Cardiac muscle cell (in vitro differentiated cells and primary cell): Measurements from ENCODE around the gene COG5. TPM values are rescaled to one million over a fixed set of nuclear protein-coding genes. Genes with fewer than 3 reads are reported as not detected.

ENCODE experiments used
- DNase-seq, 2 donors: peaks; one replicate each; pipeline versions ENCODE4 v3.0.0 to v3.0.0-alpha.2; 2010 to 2017; ENCODE audit warnings: low read depth in 1 of 2, low spot score in 1 of 2
- H3K27ac ChIP-seq: fragments of 200-600 bp; sonication (generic); 2 replicates; pipeline ENCODE4 v1.5.1; 2016
- H3K27me3 ChIP-seq: fragments of 200-600 bp; sonication (generic); 2 replicates; pipeline ENCODE4 v1.6.0; 2016; ENCODE audit warnings: control low read depth
- H3K36me3 ChIP-seq: fragments of 200-600 bp; sonication (generic); 2 replicates; pipeline ENCODE4 v1.5.1; 2016; ENCODE audit warnings: control low read depth
- H3K4me1 ChIP-seq: fragments of 200-600 bp; sonication (generic); 2 replicates; pipeline ENCODE4 v1.8.1; 2017; ENCODE audit warnings: low read depth, mild to moderate bottlenecking, mixed run types
- H3K4me3 ChIP-seq: fragments of 200-600 bp; sonication (generic); 2 replicates; pipeline ENCODE4 v1.5.1; 2016; ENCODE audit warnings: mild to moderate bottlenecking
- H3K9me3 ChIP-seq: fragments of 200-600 bp; sonication (generic); 2 replicates; pipeline ENCODE4 v1.5.1; 2017; ENCODE audit warnings: low read depth, mild to moderate bottlenecking, control low read depth
- CTCF ChIP-seq: IDR thresholded peaks from 2 replicates; pipeline ENCODE4 v1.5.1; 2012; ENCODE audit warnings: low read depth, mild to moderate bottlenecking, low read length
- polyA plus RNA-seq: library from polyadenylated mRNA; unstranded; fragments of >200 nt; fragmentation: Nextera tagmentation; extraction: Ambion mirVana; gene quantifications from 2 replicates; pipeline ENCODE4 v1.2.1, GENCODE V29; 2016
- total RNA-seq: library from RNA; depleted of rRNA; stranded (reverse); fragments of >200 nt; gene quantifications from 2 replicates; pipeline ENCODE4 v1.2.3, GENCODE V29; 2016

Gene COG5
- total and polyA plus RNA-seq, 2 experiments from 2014 or later = 20.4 to 63.1 TPM

- Histone ChIP-seq H3K27ac (no peak overlapping the region), H3K9me3 (no peaks in the 10 kb centered on the region), H3K4me1 (peaks cover 10% of the 10 kb centered on the region), H3K4me3 (no peak overlapping the region), H3K36me3 (peaks cover 6% of the 10 kb centered on the region), H3K27me3 (no peaks in the 10 kb centered on the region)
- TF ChIP-seq CTCF = no peak
- DNase-seq = no peak
Observed at GRCh38 chr7:107234436-107234835, 329.3 kb downstream of the COG5 start.

- no peak for TF ChIP-seq CTCF
- H3K9me3 ChIP-seq = no peaks in the 10 kb centered on the region
- H3K4me1 ChIP-seq = peaks cover 10% of the 10 kb centered on the region
- H3K27me3 ChIP-seq = no peaks in the 10 kb centered on the region
- H3K4me3 ChIP-seq = no peak overlapping the region
- peaks cover 6% of the 10 kb centered on the region for H3K36me3 ChIP-seq
- DNase-seq = no peak
- no peak overlapping the region for H3K27ac ChIP-seq
Observed at GRCh38 chr7:107233981-107234380, 329.7 kb downstream of the COG5 start.

GRCh38 chr7:107233174-107233573 is 330.5 kb downstream of the COG5 start:
- Histone ChIP-seq H3K4me3 (no peak overlapping the region), H3K36me3 (peaks cover 6% of the 10 kb centered on the region), H3K4me1 (peaks cover 5% of the 10 kb centered on the region), H3K27ac (no peak overlapping the region), H3K27me3 (no peaks in the 10 kb centered on the region), H3K9me3 (no peaks in the 10 kb centered on the region)
- TF ChIP-seq CTCF = no peak
- no peak for DNase-seq

- Histone ChIP-seq H3K36me3 (peaks cover 6% of the 10 kb centered on the region), H3K27ac (no peak overlapping the region), H3K4me1 (peaks cover 5% of the 10 kb centered on the region), H3K4me3 (no peak overlapping the region), H3K27me3 (no peaks in the 10 kb centered on the region), H3K9me3 (no peaks in the 10 kb centered on the region)
- DNase-seq = peak in 1 of 2 donors; percentile 23
- no peak for TF ChIP-seq CTCF
Observed at GRCh38 chr7:107232568-107233090, 331.1 kb downstream of the COG5 start.

GRCh38 chr7:107230334-107230733 is 333.4 kb downstream of the COG5 start:
- DNase-seq = no peak
- Histone ChIP-seq H3K4me1 (no peaks in the 10 kb centered on the region), H3K4me3 (no peak overlapping the region), H3K27me3 (no peaks in the 10 kb centered on the region), H3K9me3 (no peaks in the 10 kb centered on the region), H3K36me3 (peaks cover 6% of the 10 kb centered on the region), H3K27ac (no peak overlapping the region)
- no peak for TF ChIP-seq CTCF
